Loucy (cell line): ENCODE measurements around the gene RAPGEF2.

Source experiments
- H2AFZ ChIP-seq: fragments of 200-600 bp; sonication (generic); 2 replicates; pipeline ENCODE4 v1.6.0; 2016; ENCODE audit warnings: antibody characterized with exemption, mild to moderate bottlenecking, low read length, moderate library complexity
- H3F3A ChIP-seq: fragments of 200-600 bp; 2 replicates; pipeline ENCODE4 v1.6.0; 2016; ENCODE audit warnings: antibody characterized with exemption, low read depth, mild to moderate bottlenecking
- H3K27me3 ChIP-seq: fragments of 200-600 bp; sonication (generic); 2 replicates; pipeline ENCODE4 v1.6.1; 2014; ENCODE audit warnings: low read length, mild to moderate bottlenecking; ENCODE audit not compliant: insufficient read depth, poor library complexity, severe bottlenecking
- H3K36me3 ChIP-seq: fragments of 200-600 bp; sonication (generic); 2 replicates; pipeline ENCODE4 v1.6.1; 2016; ENCODE audit warnings: low read length; ENCODE audit not compliant: insufficient read depth
- H3K4me1 ChIP-seq: fragments of 200-600 bp; sonication (generic); 2 replicates; pipeline ENCODE4 v1.5.1; 2014; ENCODE audit warnings: low read length, mild to moderate bottlenecking; ENCODE audit not compliant: insufficient read depth, poor library complexity, severe bottlenecking
- H3K4me2 ChIP-seq: fragments of 200-600 bp; sonication (generic); 2 replicates; pipeline ENCODE4 v1.6.0; 2014; ENCODE audit warnings: antibody characterized with exemption, low read length, low read depth, mild to moderate bottlenecking; ENCODE audit not compliant: poor library complexity, severe bottlenecking
- H3K4me3 ChIP-seq: fragments of 200-600 bp; sonication (generic); 2 replicates; pipeline ENCODE4 v1.5.1; 2014; ENCODE audit warnings: low read length, mild to moderate bottlenecking, mixed read lengths; ENCODE audit not compliant: poor library complexity, severe bottlenecking
- H3K79me2 ChIP-seq: fragments of 200-600 bp; sonication (generic); 2 replicates; pipeline ENCODE4 v1.6.1; 2014; ENCODE audit warnings: low read length; ENCODE audit not compliant: insufficient read depth
- H3K9ac ChIP-seq: fragments of 200-600 bp; sonication (generic); 2 replicates; pipeline ENCODE4 v1.6.0; 2014; ENCODE audit warnings: mild to moderate bottlenecking, low read depth, low read length, moderate library complexity; ENCODE audit not compliant: poor library complexity, severe bottlenecking
- H3K9me2 ChIP-seq: fragments of 200-600 bp; sonication (generic); replicated peaks from 2 replicates; pipeline ENCODE4 v1.6.1; 2016; ENCODE audit warnings: low read depth, low read length, mixed read lengths
- H3K9me3 ChIP-seq: fragments of 200-600 bp; sonication (generic); 2 replicates; pipeline ENCODE4 v1.6.1; 2014; ENCODE audit warnings: mild to moderate bottlenecking, antibody characterized with exemption, low read length, low read depth; ENCODE audit not compliant: insufficient read depth
- H4K20me1 ChIP-seq: fragments of 200-600 bp; sonication (generic); 2 replicates; pipeline ENCODE4 v1.6.0; 2014; ENCODE audit warnings: antibody characterized with exemption, low read length, mild to moderate bottlenecking; ENCODE audit not compliant: insufficient read depth, poor library complexity, severe bottlenecking
- CTCF ChIP-seq: fragments of 200-600 bp; sonication (generic); conservative IDR thresholded peaks from 2 replicates; pipeline ENCODE4 v1.5.1; 2014; ENCODE audit warnings: mild to moderate bottlenecking, antibody characterized with exemption, low read length
- EZH2phosphoT487 ChIP-seq: fragments of 200-600 bp; IDR thresholded peaks from 2 replicates; pipeline ENCODE4 v1.6.1; 2018; ENCODE audit warnings: antibody characterized with exemption, mild to moderate bottlenecking, moderate library complexity, borderline replicate concordance

RAPGEF2 gene

DNA sequence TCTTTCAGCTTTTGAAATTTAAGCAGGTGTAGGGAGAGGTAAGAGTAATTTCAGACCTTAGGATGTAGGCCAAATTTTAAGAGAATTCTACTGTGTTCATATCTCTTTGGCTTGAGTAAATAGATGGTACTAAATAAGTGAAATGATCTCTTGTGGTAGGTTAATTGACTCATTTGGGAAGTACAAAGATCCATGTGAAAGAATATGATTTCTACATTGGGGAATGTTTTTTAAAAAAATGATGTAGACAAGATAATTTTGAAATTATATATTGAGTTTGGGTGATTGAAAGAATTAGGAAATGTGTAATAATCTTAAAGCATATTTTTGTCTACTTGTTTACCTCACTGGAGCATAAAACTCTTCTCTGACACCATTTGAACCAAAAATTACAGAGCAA is 35.6 kb downstream of the RAPGEF2 start:
- peaks cover 12% of the 10 kb centered on the region for H4K20me1 ChIP-seq
- no peaks in the 10 kb centered on the region for H3K27me3 ChIP-seq
- TF ChIP-seq EZH2phosphoT487, result no peak
- TF ChIP-seq CTCF, result no peak

DNA sequence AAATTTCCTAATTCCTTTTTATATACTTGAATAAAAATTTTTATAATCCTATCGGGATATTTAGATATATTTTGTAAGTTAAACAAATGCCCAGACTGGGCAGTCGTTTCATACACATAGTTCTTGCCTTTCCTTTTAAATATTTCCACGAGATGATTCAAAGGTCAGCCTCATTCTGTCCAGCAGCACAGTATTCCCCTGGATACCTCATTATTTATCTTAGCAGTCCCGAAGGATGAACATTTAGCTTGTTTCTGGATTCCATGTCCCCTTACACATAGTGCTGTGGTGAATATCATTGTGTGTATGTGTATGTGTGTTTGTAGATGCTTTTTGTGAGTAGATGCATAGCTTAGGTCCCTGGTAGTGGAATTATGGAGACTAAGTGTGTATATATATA is 38.3 kb downstream of the RAPGEF2 start:
- no peak for TF ChIP-seq EZH2phosphoT487
- no peak for TF ChIP-seq CTCF
- Histone ChIP-seq H2AFZ (no peak overlapping the region), H3K79me2 (peaks cover 98% of the 10 kb centered on the region), H3K4me3 (no peak overlapping the region), H3K27me3 (no peaks in the 10 kb centered on the region), H3F3A (0 out of 2 replicates have a peak, but pooled peaks cover 3% of the 10 kb centered on the region), H3K4me2 (no peak overlapping the region), H3K9ac (no peak overlapping the region), H3K9me3 (no peaks in the 10 kb centered on the region), H3K4me1 (peaks cover 20% of the 10 kb centered on the region), H3K36me3 (no peaks in the 10 kb centered on the region), H3K9me2 (no peaks in the 10 kb centered on the region), H4K20me1 (peaks cover 9% of the 10 kb centered on the region)

More for the DNA sequence above, 35.6 kb downstream of the RAPGEF2 start:
- no peaks in the 10 kb centered on the region for H3K9me3 ChIP-seq
- no peak overlapping the region for H2AFZ ChIP-seq
- no peak overlapping the region for H3K4me3 ChIP-seq
- H3K9me2 ChIP-seq, result no peaks in the 10 kb centered on the region
- no peaks in the 10 kb centered on the region; the same call in 1 of the 2 replicates for H3K36me3 ChIP-seq
- H3F3A ChIP-seq, result 0 out of 2 replicates have a peak, but pooled peaks cover under 1% of the 10 kb centered on the region
- peaks cover 8% of the 10 kb centered on the region for H3K4me1 ChIP-seq
- H3K4me2 ChIP-seq, result no peak overlapping the region
- H3K79me2 ChIP-seq, result peaks cover 95% of the 10 kb centered on the region
- no peak overlapping the region for H3K9ac ChIP-seq

DNA sequence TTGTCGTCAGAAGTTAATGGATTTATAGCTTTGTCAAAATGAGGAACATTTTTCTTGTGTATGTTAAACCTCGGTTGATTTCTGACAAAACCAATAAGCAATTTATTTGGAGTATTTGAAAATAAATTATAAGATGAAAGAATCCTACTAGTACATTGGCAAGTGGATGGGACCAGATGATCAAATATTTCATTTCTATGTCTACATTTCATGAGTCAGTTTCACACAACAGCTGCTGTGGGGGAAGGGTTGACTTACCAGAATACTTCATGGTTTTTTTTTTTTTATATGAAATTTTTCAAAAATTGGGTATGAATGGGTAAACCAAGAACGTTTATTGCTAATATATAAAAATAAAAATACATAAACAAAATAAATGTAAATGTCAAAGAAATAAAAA is 39.4 kb downstream of the RAPGEF2 start:
- no peak overlapping the region for H3K4me2 ChIP-seq
- H4K20me1 ChIP-seq, result peaks cover 15% of the 10 kb centered on the region
- peaks cover 3% of the 10 kb centered on the region; the same call in 1 of the 2 replicates for H3F3A ChIP-seq
- H2AFZ ChIP-seq, result no peak overlapping the region
- H3K9me3 ChIP-seq, result no peaks in the 10 kb centered on the region
- no peak overlapping the region for H3K4me3 ChIP-seq
- H3K4me1 ChIP-seq, result peaks cover 31% of the 10 kb centered on the region
- H3K9me2 ChIP-seq, result no peaks in the 10 kb centered on the region
- H3K79me2 ChIP-seq, result peaks cover 98% of the 10 kb centered on the region
- H3K36me3 ChIP-seq, result no peaks in the 10 kb centered on the region
- no peak for TF ChIP-seq EZH2phosphoT487
- no peak for TF ChIP-seq CTCF
- no peaks in the 10 kb centered on the region for H3K27me3 ChIP-seq
- H3K9ac ChIP-seq, result no peak overlapping the region
